T-cell (primary cell): Measurements from ENCODE around the gene SFTA2. TPM values are rescaled to one million over a fixed set of nuclear protein-coding genes. Genes with fewer than 3 reads are reported as not detected.
"Not testable (repeated sequence)": the region's sequence is repeated elsewhere in the genome, so short reads cannot be mapped to it uniquely, and the experiment has no call there.

Experiments used
- ATAC-seq, 4 experiments: fragments of 200-7000 bp in 3 of 4; fragments of 150-1000 bp in 1 of 4; cut with Tn5 transposase; replicated peaks in 1 of 4; 1 replicate in 3 of 4; 2 replicates in 1 of 4; pipeline ENCODE4 v1.10.0; 2021; ENCODE audit warnings: moderate library complexity in 3 of 4, mild to moderate bottlenecking in 2 of 4, moderate number of reproducible peaks in 1 of 4
- CTCF ChIA-PET, 2 donors: fragments of 300-600 bp; sonication (Branson Sonifier 250); formaldehyde crosslinking; loops; one replicate each; lab custom pipeline; 2022; ENCODE audit warnings: antibody characterized with exemption in 2 of 2; lab: Charles Lee
- POLR2A ChIA-PET, 2 donors: fragments of 300-600 bp; sonication (Branson Sonifier 250); formaldehyde crosslinking; loops; one replicate each; lab custom pipeline; 2022; ENCODE audit warnings: antibody characterized with exemption in 2 of 2; lab: Charles Lee
- DNase-seq, 35 experiments: peaks; one replicate each; pipeline versions ENCODE4 v3.0.0 to v3.0.0-alpha.2; 2013 to 2023
- H3K27ac ChIP-seq: one replicate; pipeline ENCODE4 v1.5.1; 2013; ENCODE audit warnings: low read length
- H3K27me3 ChIP-seq, 2 experiments: replicated peaks in 1 of 2; 1 replicate in 1 of 2; 2 replicates in 1 of 2; pipeline versions ENCODE4 v1.6.1 to v1.7.0; 2013; ENCODE audit warnings: low read length in 1 of 2, mixed read lengths in 1 of 2; ENCODE audit not compliant: control insufficient read depth in 2 of 2, insufficient read depth in 2 of 2; ENCODE audit errors: extremely low read depth in 1 of 2
- H3K36me3 ChIP-seq, 2 donors: 1 replicate in 1 of 2; 2 replicates in 1 of 2; pipeline versions ENCODE4 v1.6.1 to v1.7.0; 2013; ENCODE audit warnings: low read length in 1 of 2; ENCODE audit not compliant: control insufficient read depth in 2 of 2, insufficient read depth in 1 of 2; ENCODE audit errors: extremely low read depth in 1 of 2
- H3K4me1 ChIP-seq, 2 experiments: 1 replicate in 1 of 2; 2 replicates in 1 of 2; pipeline versions ENCODE4 v1.6.1 to v1.7.0; 2013; ENCODE audit warnings: low read length in 2 of 2, mixed read lengths in 1 of 2; ENCODE audit not compliant: insufficient read depth in 2 of 2, control insufficient read depth in 1 of 2; ENCODE audit errors: extremely low read depth in 1 of 2
- H3K4me3 ChIP-seq, 2 donors: 1 replicate in 1 of 2; 2 replicates in 1 of 2; pipeline versions ENCODE4 v1.5.1 to v1.7.0; 2013; ENCODE audit warnings: mild to moderate bottlenecking in 2 of 2, low read length in 1 of 2, moderate library complexity in 1 of 2; ENCODE audit not compliant: control insufficient read depth in 1 of 2; ENCODE audit errors: extremely low read depth in 1 of 2
- H3K9me3 ChIP-seq: 2 replicates; pipeline ENCODE4 v1.7.0; 2013
- H3K27ac Mint-ChIP-seq, 2 donors: one replicate each; pipeline ENCODE4 v1.8.0; 2020 to 2021; ENCODE audit warnings: mild to moderate bottlenecking in 2 of 2, mixed read lengths in 2 of 2
- H3K27me3 Mint-ChIP-seq, 2 donors: one replicate each; pipeline ENCODE4 v1.8.0; 2021 to 2022; ENCODE audit warnings: mixed read lengths in 2 of 2
- H3K36me3 Mint-ChIP-seq: one replicate; pipeline ENCODE4 v1.8.0; 2021; ENCODE audit warnings: mixed read lengths
- H3K4me1 Mint-ChIP-seq, 3 donors: one replicate each; pipeline ENCODE4 v1.8.0; 2020 to 2022; ENCODE audit warnings: mixed read lengths in 3 of 3, mild to moderate bottlenecking in 1 of 3
- H3K4me3 Mint-ChIP-seq, 3 donors: one replicate each; pipeline ENCODE4 v1.8.0; 2020 to 2022; ENCODE audit warnings: mild to moderate bottlenecking in 3 of 3, mixed read lengths in 3 of 3, moderate library complexity in 3 of 3
- H3K9me3 Mint-ChIP-seq, 3 donors: one replicate each; pipeline ENCODE4 v1.8.0; 2020 to 2022; ENCODE audit warnings: mixed read lengths in 3 of 3
- WGBS: methylation state at CpG from one replicate; pipeline ENCODE4 v1.1.5; 2013; ENCODE audit warnings: missing lambda C conversion rate; ENCODE audit not compliant: insufficient coverage; 5-methylcytosine and 5-hydroxymethylcytosine counted together
- total RNA-seq, 35 experiments: library from RNA in 6 of 35; stranded (reverse) in 6 of 35; fragments of 120-200 nt in 1 of 35; gene quantifications; one replicate each; pipeline versions ENCODE4 v1.2.1 to v1.2.4 and lab custom pipeline; 2013 to 2026

SFTA2 gene
- total RNA-seq, 5 donors from 2014 or later (not counting 1 experiment from before 2014, with no cell fraction given), result 0.51 to 0.67 TPM; not detected in 3

DNA sequence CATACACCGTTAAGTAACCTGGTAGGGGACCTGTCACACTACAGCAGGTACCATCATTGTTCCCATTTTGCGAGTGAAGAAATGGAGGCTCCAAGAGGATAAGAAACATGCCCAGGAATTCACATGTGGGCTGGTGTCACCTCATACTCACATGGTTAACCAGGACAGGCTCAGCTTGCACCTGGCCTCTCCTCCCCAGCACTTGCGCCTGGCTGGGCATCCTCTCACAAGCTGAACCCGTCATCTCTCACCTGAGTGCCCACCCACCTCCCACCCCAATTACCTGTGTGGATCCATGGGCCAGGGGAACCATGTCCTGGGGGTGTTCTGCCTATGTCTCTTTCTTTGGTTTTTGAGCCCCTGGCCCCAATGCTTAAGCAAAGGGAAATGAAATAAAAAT is 1.5 kb downstream of the SFTA2 start:
- Histone ChIP-seq H3K4me1 (no peaks in the 10 kb centered on the region), H3K4me3 (no peak overlapping the region), H3K27me3 (peaks cover 0 to 5% of the 10 kb centered on the region in 2 experiments), H3K9me3 (peaks cover 2% of the 10 kb centered on the region), H3K36me3 (peaks cover 2 to 13% of the 10 kb centered on the region in 2 donors), H3K27ac (no peak overlapping the region)
- Mint-ChIP-seq H3K27me3 (no peaks in the 10 kb centered on the region), H3K4me3 (no peak overlapping the region), H3K36me3 (peaks cover 10% of the 10 kb centered on the region), H3K9me3 (peaks cover 0 to 14% (median 12%) of the 10 kb centered on the region in 3 donors), H3K27ac (no peak overlapping the region), H3K4me1 (peaks cover 0 to 8% (median 3%) of the 10 kb centered on the region in 3 donors)
- DNase-seq (no peak), ATAC-seq (no peak)
- ChIA-PET POLR2A (no interaction called here), CTCF (no interaction called here)
- 96% methylated on average over 3 of the region's 4 CpGs for WGBS

DNA sequence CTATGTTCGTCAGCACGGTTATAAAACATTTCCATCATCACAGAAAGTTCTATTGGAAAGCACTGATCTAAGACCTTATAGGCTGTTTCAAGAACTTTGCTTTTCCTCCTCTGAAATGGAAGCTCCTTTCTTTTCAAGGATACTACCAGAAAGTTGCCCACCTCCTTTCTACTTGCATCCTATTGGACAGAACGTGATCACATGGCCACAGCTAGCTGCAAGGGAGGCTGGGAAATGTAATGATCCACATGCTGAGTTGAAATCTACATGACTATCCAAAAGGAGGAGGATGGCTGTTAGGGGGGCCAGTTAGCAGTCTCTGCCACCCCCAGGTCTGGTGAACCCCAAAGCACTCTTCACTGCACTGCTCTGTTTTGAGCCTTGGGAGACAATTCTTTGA is 3.3 kb downstream of the SFTA2 start:
- POLR2A ChIA-PET, result no interaction called here
- peaks cover 2% of the 10 kb centered on the region for H3K9me3 ChIP-seq
- peaks cover 0 to 2% of the 10 kb centered on the region in 2 experiments for H3K27me3 ChIP-seq
- ATAC-seq, result no peak
- H3K27ac Mint-ChIP-seq, result no peak overlapping the region
- peaks cover 18% of the 10 kb centered on the region for H3K36me3 Mint-ChIP-seq
- peaks cover 7 to 30% of the 10 kb centered on the region in 2 donors for H3K36me3 ChIP-seq
- no peak overlapping the region for H3K4me3 Mint-ChIP-seq
- H3K4me1 Mint-ChIP-seq, result no peaks in the 10 kb centered on the region
- CTCF ChIA-PET, result no interaction called here
- no peak overlapping the region for H3K27ac ChIP-seq
- peaks cover 0 to 14% (median 12%) of the 10 kb centered on the region in 3 donors for H3K9me3 Mint-ChIP-seq
- no peaks in the 10 kb centered on the region for H3K4me1 ChIP-seq
- H3K4me3 ChIP-seq, result no peak overlapping the region
- no peak for DNase-seq
- WGBS, result 100% methylated on average over 2 of the region's 3 CpGs
- no peaks in the 10 kb centered on the region for H3K27me3 Mint-ChIP-seq

DNA sequence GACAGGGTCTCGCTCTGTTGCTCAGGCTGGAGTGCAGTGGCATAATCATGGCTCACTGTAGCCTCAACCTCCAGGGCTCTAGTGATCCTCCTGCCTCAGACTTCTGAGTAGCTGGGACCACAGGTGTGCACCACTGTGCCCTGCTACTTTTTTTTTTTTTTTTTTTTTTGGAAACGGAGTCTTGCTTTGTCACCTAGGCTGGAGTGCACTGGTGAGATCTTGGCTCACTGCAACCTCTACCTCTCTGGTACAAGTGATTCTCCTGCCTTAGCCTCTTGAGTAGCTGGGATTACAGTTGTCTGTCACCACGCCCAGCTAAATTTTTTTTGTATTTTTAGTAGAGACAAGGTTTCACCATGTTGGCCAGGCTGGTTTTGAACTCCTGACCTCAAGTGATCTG is 4.9 kb downstream of the SFTA2 start:
- H3K4me3 ChIP-seq, H3K27ac ChIP-seq, CTCF ChIA-PET, H3K4me1 Mint-ChIP-seq, POLR2A ChIA-PET, H3K27me3 Mint-ChIP-seq, H3K27me3 ChIP-seq, H3K4me1 ChIP-seq, H3K27ac Mint-ChIP-seq, ATAC-seq, H3K9me3 ChIP-seq, DNase-seq, H3K4me3 Mint-ChIP-seq: not testable (repeated sequence)
- H3K36me3 ChIP-seq, result peaks cover 20 to 45% of the 10 kb centered on the region in 2 donors
- peaks cover 34% of the 10 kb centered on the region for H3K36me3 Mint-ChIP-seq
- H3K9me3 Mint-ChIP-seq, result peaks cover 0 to 14% (median 12%) of the 10 kb centered on the region in 3 donors
- WGBS, result 100% methylated on average over 2 of the region's 3 CpGs

DNA sequence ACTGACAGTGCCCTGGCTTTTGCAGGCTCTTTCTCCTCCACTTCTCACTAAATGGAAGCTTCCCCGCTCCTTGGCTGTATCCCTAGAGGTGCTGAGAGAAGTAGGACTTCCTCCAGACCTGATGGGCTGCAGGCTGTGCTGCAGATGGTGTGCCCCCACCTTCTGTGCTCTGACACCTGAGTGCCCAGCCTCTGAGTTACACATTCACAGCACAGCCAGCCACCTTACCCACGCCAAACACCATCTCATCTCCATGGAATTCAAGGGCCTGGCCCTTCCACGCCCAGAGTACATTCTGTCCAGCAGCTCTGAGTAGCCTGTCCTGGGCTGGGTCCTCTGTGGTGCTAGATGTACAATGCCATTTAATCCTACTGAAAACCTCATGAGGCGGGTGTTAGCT is 5.3 kb downstream of the SFTA2 start:
- H3K4me3 Mint-ChIP-seq, result no peak overlapping the region
- no peak overlapping the region for H3K27ac ChIP-seq
- POLR2A ChIA-PET, result no interaction called here
- CTCF ChIA-PET, result no interaction called here
- peaks cover 36% of the 10 kb centered on the region for H3K36me3 Mint-ChIP-seq
- H3K27me3 ChIP-seq, result peaks cover 0 to 2% of the 10 kb centered on the region in 2 experiments
- H3K27me3 Mint-ChIP-seq, result no peaks in the 10 kb centered on the region
- H3K4me1 Mint-ChIP-seq, result no peaks in the 10 kb centered on the region
- ATAC-seq, result no peak
- H3K36me3 ChIP-seq, result peaks cover 23 to 49% of the 10 kb centered on the region in 2 donors
- no CpG with 5 or more reads among the region's 4 CpGs for WGBS
- H3K27ac Mint-ChIP-seq, result no peak overlapping the region
- no peaks in the 10 kb centered on the region for H3K4me1 ChIP-seq
- H3K9me3 Mint-ChIP-seq, result peaks cover 0 to 14% (median 12%) of the 10 kb centered on the region in 3 donors
- no peak for DNase-seq
- peaks cover 2% of the 10 kb centered on the region for H3K9me3 ChIP-seq
- H3K4me3 ChIP-seq, result no peak overlapping the region

DNA sequence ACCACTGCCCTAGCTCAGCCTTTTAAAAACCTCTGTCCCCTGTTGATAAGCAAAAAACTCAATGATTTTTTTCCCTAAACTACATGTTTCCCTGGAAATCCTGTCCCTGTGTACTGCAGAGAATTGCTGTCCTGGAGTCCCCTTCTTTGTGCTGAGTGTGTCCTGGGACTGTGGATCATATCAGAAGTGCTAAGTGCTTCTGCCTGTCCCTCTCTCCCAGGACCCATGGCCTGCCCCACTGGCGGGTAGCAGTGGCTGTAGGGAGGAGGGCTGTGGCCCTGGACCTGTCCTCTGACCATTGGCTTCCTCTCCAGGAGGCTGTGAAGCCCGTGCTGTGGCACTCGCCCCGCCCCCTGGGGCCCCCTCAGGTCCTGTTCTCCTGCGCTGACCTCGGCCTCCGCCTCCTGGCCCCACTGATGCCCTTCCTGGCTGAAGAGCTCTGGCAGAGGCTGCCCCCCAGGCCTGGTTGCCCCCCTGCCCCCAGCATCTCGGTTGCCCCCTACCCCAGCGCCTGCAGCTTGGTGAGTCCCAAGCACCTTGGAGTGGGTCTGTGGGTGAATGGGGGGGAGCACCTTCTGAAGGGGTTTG is 7.8 kb downstream of the SFTA2 start:
- Mint-ChIP-seq H3K9me3 (peaks cover 0 to 12% (median 11%) of the 10 kb centered on the region in 3 donors), H3K36me3 (peaks cover 53% of the 10 kb centered on the region)
- H3K27ac ChIP-seq, H3K4me3 Mint-ChIP-seq, H3K27ac Mint-ChIP-seq, H3K4me1 Mint-ChIP-seq, H3K4me1 ChIP-seq, CTCF ChIA-PET, POLR2A ChIA-PET, H3K9me3 ChIP-seq, ATAC-seq, H3K27me3 Mint-ChIP-seq, H3K27me3 ChIP-seq, H3K4me3 ChIP-seq, DNase-seq: not testable (repeated sequence)
- whole genome bisulfite sequencing, result 100% methylated on average over 4 of the region's 9 CpGs
- H3K36me3 ChIP-seq, result peaks cover 28 to 72% of the 10 kb centered on the region in 2 donors

DNA sequence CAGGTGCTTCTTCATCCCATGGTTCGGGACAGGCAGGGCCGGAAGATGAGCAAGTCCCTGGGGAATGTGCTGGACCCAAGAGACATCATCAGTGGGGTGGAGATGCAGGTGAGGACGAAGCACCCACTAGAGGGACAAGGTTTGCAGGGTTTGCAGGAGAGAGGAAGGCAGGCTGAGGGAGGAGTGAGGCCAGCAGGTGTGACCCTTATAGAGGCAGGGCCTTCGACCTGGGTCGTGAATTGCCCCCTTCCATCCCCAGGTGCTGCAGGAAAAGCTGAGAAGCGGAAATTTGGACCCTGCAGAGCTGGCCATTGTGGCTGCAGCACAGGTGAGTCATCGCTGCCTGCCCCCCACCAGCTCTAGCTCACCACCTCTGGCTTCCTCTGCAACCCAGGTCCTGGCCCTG is 9.5 kb downstream of the SFTA2 start:
- Mint-ChIP-seq H3K27ac (no peak overlapping the region), H3K4me1 (peaks cover 0 to 3% (median 0%) of the 10 kb centered on the region in 3 donors), H3K9me3 (no peaks in the 10 kb centered on the region), H3K36me3 (peaks cover 63% of the 10 kb centered on the region), H3K4me3 (no peak overlapping the region), H3K27me3 (no peaks in the 10 kb centered on the region)
- ChIA-PET CTCF (no interaction called here), POLR2A (no interaction called here)
- H3K4me1 ChIP-seq, result no peaks in the 10 kb centered on the region
- H3K27ac ChIP-seq, result no peak overlapping the region
- no peaks in the 10 kb centered on the region for H3K9me3 ChIP-seq
- H3K27me3 ChIP-seq, result no peaks in the 10 kb centered on the region
- 96% methylated on average over 5 of the region's 7 CpGs for WGBS
- DNase-seq (no peak), ATAC-seq (no peak)
- H3K36me3 ChIP-seq, result peaks cover 31 to 82% of the 10 kb centered on the region in 2 donors
- H3K4me3 ChIP-seq, result no peak overlapping the region
